ENCODE measurements around the gene OR13C4.
"Not testable (repeated sequence)": the region's sequence is repeated elsewhere in the genome, so short reads cannot be mapped to it uniquely, and the experiment has no call there.

Gene OR13C4

GRCh38 chr9:104553261-104553660 is 26.3 kb upstream of the OR13C4 start:
- no peak overlapping the region for H3K4me3 ChIP-seq (replicated peaks; ENCODE audit: low read depth, low read length)
- TF ChIP-seq, protein P1, sequence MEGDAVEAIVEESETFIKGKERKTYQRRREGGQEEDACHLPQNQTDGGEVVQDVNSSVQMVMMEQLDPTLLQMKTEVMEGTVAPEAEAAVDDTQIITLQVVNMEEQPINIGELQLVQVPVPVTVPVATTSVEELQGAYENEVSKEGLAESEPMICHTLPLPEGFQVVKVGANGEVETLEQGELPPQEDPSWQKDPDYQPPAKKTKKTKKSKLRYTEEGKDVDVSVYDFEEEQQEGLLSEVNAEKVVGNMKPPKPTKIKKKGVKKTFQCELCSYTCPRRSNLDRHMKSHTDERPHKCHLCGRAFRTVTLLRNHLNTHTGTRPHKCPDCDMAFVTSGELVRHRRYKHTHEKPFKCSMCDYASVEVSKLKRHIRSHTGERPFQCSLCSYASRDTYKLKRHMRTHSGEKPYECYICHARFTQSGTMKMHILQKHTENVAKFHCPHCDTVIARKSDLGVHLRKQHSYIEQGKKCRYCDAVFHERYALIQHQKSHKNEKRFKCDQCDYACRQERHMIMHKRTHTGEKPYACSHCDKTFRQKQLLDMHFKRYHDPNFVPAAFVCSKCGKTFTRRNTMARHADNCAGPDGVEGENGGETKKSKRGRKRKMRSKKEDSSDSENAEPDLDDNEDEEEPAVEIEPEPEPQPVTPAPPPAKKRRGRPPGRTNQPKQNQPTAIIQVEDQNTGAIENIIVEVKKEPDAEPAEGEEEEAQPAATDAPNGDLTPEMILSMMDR (IDR thresholded peaks at IDR 0.05; ENCODE audit: low read length, missing control alignments) = no peak
- no peak for DNase-seq (ENCODE audit: low read depth)

GRCh38 chr9:104544644-104545043 is 17.6 kb upstream of the OR13C4 start:
- no peak for DNase-seq (ENCODE audit: low read depth)
- TF ChIP-seq, protein P1 (IDR thresholded peaks at IDR 0.05; ENCODE audit: low read length, missing control alignments) = no peak

DNA sequence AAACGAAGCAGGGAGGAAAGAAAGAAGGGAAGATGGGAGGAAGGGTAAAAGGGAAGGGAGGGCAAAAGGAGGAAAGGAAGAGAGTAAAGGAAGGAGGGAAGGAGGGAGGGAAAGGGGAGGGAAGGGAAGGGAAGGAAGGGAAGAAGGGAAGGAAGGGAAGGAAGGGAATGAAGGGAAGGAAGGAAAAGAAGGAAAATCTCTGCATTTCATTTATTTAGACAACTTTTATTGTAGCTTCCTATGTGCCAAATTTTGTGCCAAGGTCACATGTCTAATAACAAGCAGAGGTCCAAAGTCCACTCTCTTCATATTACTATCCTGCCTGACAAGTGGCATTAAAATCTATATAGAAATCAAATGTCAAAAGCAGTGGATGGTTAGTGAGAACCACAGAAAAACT is 12.3 kb upstream of the OR13C4 start:
- DNase-seq (ENCODE audit: low read depth) = no peak
- TF ChIP-seq, protein P1 (IDR thresholded peaks at IDR 0.05; ENCODE audit: low read length, missing control alignments) = no peak
- H3K4me3 ChIP-seq (replicated peaks; ENCODE audit: low read depth, low read length) = no peak overlapping the region

More at GRCh38 chr9:104544644-104545043, 17.6 kb upstream of the OR13C4 start:
- no peak overlapping the region for H3K4me3 ChIP-seq (replicated peaks; ENCODE audit: low read depth, low read length)

DNA sequence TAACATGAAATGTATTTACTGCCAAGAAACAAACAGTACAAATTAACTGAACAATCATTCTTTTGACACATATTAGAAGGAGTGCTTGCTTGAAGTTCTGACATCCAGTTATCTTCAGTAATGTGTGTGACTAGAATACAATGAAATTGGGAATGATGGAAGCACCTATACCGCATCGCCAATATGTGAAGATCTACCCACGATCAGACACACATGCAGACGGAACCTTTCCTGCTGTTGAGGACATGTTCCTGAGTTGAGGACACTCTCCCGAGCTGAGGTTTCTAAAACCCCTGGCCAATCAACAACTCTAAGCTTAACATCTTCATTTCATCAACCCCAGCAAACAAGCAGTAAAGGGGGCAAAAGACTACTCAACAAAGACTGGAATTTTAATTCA is 9.7 kb upstream of the OR13C4 start, which contains the start of gene OR13C3:
TSS of gene OR13C3 (minus strand) at position 101 of the 400 bp plus-strand sequence. CDS start 133 bp downstream, outside the sequence.
- TF ChIP-seq, protein P1 (IDR thresholded peaks at IDR 0.05; ENCODE audit: low read length, missing control alignments) = no peak
- no peak for DNase-seq (ENCODE audit: low read depth)
- H3K4me3 ChIP-seq (replicated peaks; ENCODE audit: low read depth, low read length) = no peak within 1 kb of the TSS

DNA sequence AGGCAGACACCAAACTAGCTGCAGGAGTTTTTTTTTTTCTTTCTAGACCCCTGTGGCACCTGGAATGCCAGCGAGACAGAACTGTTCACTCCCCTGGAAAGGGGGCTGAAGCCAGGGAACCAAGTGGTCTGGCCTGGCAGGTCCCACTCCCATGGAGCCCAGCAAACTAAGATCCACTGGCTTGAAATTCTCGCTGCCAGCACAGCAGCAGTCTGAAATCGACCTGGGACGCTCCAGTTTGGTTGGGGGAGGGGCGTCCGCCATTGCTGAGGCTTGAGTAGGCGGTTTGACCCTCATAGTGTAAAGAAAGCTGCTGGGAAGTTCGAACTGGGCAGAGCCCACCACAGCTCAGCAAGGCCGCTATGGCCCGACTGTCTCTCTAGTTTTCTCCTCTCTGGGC is 6.8 kb downstream of the OR13C4 start:
- H3K4me3 ChIP-seq (replicated peaks; ENCODE audit: low read depth, low read length); DNase-seq (ENCODE audit: low read depth): not testable (repeated sequence)

DNA sequence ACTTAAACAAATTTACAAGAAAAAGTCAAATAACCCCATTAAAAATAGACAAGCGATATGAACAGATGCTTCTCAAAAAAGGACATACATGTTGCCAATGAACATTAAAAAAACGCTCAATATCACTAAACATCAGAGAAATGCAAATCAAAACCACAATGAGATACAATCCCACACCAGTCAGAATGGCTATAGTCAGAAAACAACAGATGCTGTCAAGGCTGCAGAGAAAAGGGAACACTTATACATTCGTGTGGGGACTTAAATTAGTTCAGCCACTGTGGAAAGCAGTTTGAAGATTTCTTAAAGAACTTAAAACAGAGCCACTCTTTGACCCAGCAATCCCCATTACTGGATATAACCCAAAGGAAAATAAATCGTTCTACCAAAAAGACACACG is 12.1 kb downstream of the OR13C4 start:
- TF ChIP-seq, protein P1 (IDR thresholded peaks at IDR 0.05; ENCODE audit: low read length, missing control alignments) = no peak
- DNase-seq (ENCODE audit: low read depth) = no peak
- H3K4me3 ChIP-seq (replicated peaks; ENCODE audit: low read depth, low read length) = no peak overlapping the region

- TF ChIP-seq, protein P1 (IDR thresholded peaks at IDR 0.05; ENCODE audit: low read length, missing control alignments) = no peak
- no peak overlapping the region for H3K4me3 ChIP-seq (replicated peaks; ENCODE audit: low read depth, low read length)
- no peak for DNase-seq (ENCODE audit: low read depth)
These were observed 20.4 kb downstream of the OR13C4 start for GRCh38 chr9:104506565-104506964.

All from fibroblast of pulmonary artery (primary cell).